IgD-negative memory B cell (primary cell): ENCODE measurements around the gene SIDT2. TPM values are rescaled to one million over a fixed set of nuclear protein-coding genes. Genes with fewer than 3 reads are reported as not detected.

ENCODE experiments used
- H3K27ac Mint-ChIP-seq, 3 donors: one replicate each; pipeline ENCODE4 v1.8.0; 2020 to 2022; ENCODE audit warnings: mild to moderate bottlenecking in 3 of 3, mixed read lengths in 3 of 3, moderate library complexity in 1 of 3
- H3K27me3 Mint-ChIP-seq: one replicate; pipeline ENCODE4 v1.8.0; 2021; ENCODE audit warnings: mixed read lengths
- H3K36me3 Mint-ChIP-seq: one replicate; pipeline ENCODE4 v1.8.0; 2020; ENCODE audit warnings: mild to moderate bottlenecking, mixed read lengths
- H3K4me1 Mint-ChIP-seq, 3 donors: one replicate each; pipeline ENCODE4 v1.8.0; 2020 to 2022; ENCODE audit warnings: mixed read lengths in 3 of 3, mild to moderate bottlenecking in 1 of 3
- H3K4me3 Mint-ChIP-seq, 4 donors: one replicate each; pipeline ENCODE4 v1.8.0; 2020 to 2022; ENCODE audit warnings: mild to moderate bottlenecking in 4 of 4, mixed read lengths in 4 of 4, moderate library complexity in 3 of 4
- H3K9me3 Mint-ChIP-seq, 3 donors: one replicate each; pipeline ENCODE4 v1.8.0; 2020 to 2021; ENCODE audit warnings: mixed read lengths in 3 of 3, mild to moderate bottlenecking in 1 of 3
- polyA plus RNA-seq: library from polyadenylated mRNA; unstranded; fragments of 300-500 nt; fragmentation: Illumina TruSeq; gene quantifications from one replicate; pipeline ENCODE4 v1.2.3, GENCODE V29; 2021

SIDT2 gene
- polyA plus RNA-seq, 1 donor from 2014 or later = 61.0 TPM

DNA sequence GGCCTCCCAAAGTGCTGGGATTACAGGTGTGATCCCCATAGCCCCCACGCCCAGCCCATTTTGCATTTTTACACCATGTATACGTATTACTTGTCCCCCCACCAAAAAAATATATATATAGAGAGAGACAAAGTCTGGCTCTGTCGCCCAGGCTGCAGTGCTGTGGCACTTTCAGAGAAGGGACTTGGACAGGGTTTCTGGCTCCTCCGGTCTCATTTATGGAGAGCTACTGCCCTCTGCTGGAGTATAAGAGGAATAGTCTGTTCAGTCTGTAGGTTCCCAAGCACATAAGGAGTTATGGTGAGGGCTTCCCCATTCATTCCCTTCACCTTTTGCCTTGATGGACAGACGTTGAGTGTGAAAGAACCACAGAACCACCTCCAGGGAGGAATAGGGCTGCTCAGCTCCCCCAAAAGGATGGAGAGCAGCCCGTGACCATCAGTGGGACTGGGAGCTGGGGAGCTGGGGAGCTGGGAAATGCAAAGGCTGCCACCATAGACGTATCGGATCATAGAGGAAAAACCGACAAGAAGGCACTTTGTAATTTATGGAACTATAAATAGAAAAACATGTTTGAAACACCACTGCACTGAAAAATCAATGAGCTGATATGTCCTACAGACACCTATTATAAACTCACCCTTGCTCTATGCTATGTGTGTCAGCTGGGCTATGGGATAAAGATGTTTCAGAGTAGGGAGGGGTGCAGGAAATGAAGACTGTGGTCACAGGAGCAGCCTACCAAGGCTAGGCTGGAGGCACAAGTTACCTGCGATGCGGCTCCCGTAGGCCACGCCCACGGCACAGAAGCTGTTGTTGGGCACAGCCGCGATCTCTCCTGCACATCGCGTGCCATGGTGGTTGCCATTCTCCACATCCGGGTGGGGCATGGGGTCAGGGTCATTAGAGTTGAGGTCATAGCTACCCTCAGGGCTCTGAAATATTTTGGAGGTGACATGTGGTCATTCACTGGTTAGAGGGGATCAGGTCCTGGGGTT is 48.1 kb downstream of the SIDT2 start:
- no peaks in the 10 kb centered on the region for H3K9me3 Mint-ChIP-seq
- H3K4me3 Mint-ChIP-seq = peak overlapping the region in 3 of 4 donors; percentile 59 to 80 (median 61)
- H3K27ac Mint-ChIP-seq = peak overlapping the region; percentile 46 to 71 (median 57)
- peaks cover 20 to 30% (median 24%) of the 10 kb centered on the region in 3 donors for H3K4me1 Mint-ChIP-seq
- peaks cover 3% of the 10 kb centered on the region for H3K36me3 Mint-ChIP-seq
- H3K27me3 Mint-ChIP-seq = no peaks in the 10 kb centered on the region

DNA sequence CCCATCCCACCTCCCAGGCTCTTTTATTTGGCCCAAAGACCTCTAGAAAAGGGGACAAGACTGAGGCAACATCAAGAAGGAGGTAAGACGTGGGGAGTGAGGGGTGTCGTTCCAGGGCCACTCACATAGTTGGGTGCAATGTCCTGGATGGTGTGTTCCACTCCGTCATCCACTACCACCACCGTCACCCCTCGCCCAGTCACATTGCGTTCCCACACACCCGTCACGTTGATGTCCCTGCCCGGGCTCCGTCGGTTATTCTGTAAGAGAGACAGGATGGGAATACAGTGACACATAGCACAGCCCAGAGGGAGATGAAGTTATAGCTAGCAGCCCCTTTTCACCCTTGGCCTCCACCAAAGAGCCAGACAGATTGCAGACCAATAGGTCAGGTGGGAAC is 49.5 kb downstream of the SIDT2 start:
- no peaks in the 10 kb centered on the region for H3K27me3 Mint-ChIP-seq
- H3K27ac Mint-ChIP-seq = peak overlapping the region in 1 of 3 donors; percentile 78
- peak overlapping the region in 2 of 4 donors; percentile 27 to 86 for H3K4me3 Mint-ChIP-seq
- H3K4me1 Mint-ChIP-seq = peaks cover 21 to 30% (median 24%) of the 10 kb centered on the region in 3 donors
- peaks cover 3% of the 10 kb centered on the region for H3K36me3 Mint-ChIP-seq
- no peaks in the 10 kb centered on the region for H3K9me3 Mint-ChIP-seq

DNA sequence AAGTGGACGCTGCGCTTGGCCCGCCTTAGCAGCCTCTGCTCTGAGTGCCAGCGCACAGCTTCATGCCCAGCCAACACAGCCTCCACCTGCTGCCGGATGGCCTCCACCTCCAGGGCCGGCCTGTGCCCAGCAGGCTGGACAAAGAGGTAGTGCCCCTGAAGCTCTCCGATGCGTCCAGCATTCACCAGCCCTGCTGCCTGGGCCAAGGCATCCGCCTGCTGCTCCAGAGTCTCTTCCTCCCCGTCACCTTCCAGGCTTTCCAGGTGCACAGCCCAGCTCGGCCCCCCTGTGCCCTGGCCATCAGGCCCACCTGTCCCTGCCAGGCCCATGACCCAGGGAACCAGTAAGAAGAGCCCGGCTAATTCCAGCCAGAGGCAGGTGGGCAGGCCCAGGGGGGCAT is 50.9 kb downstream of the SIDT2 start:
- H3K9me3 Mint-ChIP-seq = no peaks in the 10 kb centered on the region
- peaks cover 3% of the 10 kb centered on the region for H3K36me3 Mint-ChIP-seq
- H3K4me1 Mint-ChIP-seq = peaks cover 27 to 41% (median 34%) of the 10 kb centered on the region in 3 donors
- peak overlapping the region in 1 of 3 donors; percentile 96 for H3K27ac Mint-ChIP-seq
- peak overlapping the region; percentile 59 to 100 (median 96) for H3K4me3 Mint-ChIP-seq
- no peaks in the 10 kb centered on the region for H3K27me3 Mint-ChIP-seq

DNA sequence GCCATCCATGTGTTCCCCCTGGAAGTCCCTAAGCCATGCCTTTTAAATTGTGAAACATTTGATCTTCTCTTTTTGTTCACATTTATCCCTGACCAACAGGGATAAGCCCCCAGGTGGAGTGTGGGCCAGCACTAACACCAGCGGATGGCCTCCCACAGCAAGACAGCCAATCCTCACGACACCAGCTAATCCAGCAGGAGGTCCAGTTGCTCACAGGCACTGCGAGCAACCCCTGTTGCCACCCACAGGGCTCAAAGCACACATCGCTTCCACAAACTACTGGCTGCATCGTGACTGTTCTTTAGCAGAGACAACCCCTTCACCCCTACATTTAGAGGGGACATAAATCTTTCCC is 51.4 kb downstream of the SIDT2 start:
- Mint-ChIP-seq H3K4me3 (peak overlapping the region; percentile 91 to 100 (median 100)), H3K27me3 (no peaks in the 10 kb centered on the region), H3K4me1 (peaks cover 27 to 41% (median 37%) of the 10 kb centered on the region in 3 donors), H3K9me3 (no peaks in the 10 kb centered on the region), H3K36me3 (peaks cover 3% of the 10 kb centered on the region), H3K27ac (peak overlapping the region; percentile 92 to 97 (median 96))

DNA sequence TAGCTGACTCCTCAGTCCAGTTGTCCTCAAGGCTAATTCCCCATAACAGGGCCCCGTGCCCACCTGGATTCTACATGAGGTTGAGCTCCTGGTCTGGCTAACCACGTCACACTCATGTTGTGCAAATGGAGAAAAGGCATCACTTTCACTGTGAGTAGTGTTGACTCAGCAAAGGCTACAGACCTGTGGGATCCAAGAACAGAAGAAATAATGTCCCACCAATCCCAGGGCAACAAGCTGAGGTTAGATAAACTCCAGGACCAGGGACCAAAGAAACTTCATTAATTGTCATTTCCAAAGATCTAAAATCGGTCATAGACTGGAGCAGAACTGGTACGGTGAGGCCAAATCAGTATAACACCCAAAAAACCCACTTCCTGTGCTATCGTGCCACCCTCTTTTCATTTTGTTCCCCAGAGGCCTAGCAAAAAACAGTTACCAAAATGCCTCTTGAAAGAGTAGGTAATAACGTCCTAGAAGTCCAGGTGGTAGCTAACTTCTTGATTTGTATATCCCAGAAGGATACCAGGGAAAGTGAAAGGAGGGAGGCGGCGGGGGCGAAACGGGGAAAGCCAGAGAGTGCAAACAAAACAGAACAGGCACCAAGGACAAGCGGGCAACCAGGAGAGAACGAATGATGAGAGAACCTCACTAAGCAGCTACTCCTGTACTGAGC is 51.9 kb downstream of the SIDT2 start:
- Mint-ChIP-seq H3K27me3 (no peaks in the 10 kb centered on the region), H3K9me3 (no peaks in the 10 kb centered on the region), H3K4me1 (peaks cover 27 to 41% (median 37%) of the 10 kb centered on the region in 3 donors), H3K36me3 (peaks cover 3% of the 10 kb centered on the region), H3K4me3 (peak overlapping the region; percentile 91 to 100 (median 100)), H3K27ac (peak overlapping the region; percentile 92 to 97 (median 96))

DNA sequence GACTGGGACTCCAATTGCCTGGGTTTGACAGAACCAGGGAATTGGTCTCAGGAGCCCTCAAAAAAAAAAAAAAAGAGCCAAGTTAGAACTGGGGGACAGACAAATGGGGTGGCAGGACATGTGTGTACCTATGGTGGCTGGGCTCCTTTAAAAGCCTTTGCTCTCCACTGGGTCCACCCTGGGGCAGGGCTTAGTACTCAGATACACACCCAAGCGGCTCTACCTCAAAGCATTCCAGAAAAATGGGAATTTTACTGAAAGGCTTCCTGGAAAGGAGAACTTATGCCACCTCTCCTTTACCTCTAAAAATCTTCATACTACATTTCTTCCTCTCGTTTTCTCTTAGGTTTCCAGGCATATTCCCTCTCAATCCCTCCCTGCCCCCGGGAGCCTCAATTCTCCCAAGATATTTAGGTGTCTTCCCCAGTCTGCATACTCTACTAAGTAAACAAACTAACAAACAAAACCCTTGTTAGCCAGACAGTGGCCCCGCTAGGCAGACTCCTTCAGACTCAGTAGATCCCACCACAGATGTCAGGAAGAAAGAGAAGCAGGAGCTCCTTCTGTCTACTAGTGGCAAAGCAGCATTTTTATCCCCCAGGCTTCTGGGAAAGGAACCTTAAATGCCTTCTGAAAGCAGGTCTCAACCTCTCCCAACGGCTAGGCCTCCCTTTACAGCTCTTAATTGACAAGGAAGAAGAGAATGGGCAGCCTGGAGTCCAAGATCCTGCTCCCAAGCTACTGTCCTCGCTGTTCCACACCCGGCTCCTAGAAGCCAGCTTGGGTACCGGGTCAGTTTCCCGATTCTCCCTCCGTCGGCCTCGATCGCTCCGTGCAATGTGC is 52.7 kb downstream of the SIDT2 start:
- H3K36me3 Mint-ChIP-seq = peaks cover 3% of the 10 kb centered on the region
- H3K4me1 Mint-ChIP-seq = peaks cover 27 to 41% (median 37%) of the 10 kb centered on the region in 3 donors
- peak overlapping the region; percentile 91 to 100 (median 100) for H3K4me3 Mint-ChIP-seq
- H3K9me3 Mint-ChIP-seq = no peaks in the 10 kb centered on the region
- H3K27me3 Mint-ChIP-seq = no peaks in the 10 kb centered on the region
- peak overlapping the region; percentile 92 to 97 (median 96) for H3K27ac Mint-ChIP-seq

DNA sequence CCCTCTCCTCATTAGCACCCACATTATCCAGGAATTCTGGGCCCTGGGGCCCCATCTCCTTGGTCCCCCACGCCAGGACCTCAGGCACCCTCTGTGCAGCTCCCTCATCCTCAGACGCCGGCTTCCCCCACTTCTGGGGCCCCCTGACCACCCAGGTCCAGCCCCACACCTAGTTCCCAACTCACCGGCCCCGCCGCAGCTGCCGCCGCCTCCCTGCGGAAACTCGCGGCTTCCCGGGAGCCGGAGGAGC is 53.2 kb downstream of the SIDT2 start, which contains the start of gene PCSK7:
TSS of gene PCSK7 (minus strand) at position 232 of the 250 bp plus-strand sequence. CDS start 2,229 bp downstream, outside the sequence.
- Mint-ChIP-seq H3K36me3 (peaks cover under 1% of the 10 kb centered on the region), H3K4me1 (peaks cover 22 to 37% (median 31%) of the 10 kb centered on the region in 3 donors), H3K27me3 (no peaks in the 10 kb centered on the region)

DNA sequence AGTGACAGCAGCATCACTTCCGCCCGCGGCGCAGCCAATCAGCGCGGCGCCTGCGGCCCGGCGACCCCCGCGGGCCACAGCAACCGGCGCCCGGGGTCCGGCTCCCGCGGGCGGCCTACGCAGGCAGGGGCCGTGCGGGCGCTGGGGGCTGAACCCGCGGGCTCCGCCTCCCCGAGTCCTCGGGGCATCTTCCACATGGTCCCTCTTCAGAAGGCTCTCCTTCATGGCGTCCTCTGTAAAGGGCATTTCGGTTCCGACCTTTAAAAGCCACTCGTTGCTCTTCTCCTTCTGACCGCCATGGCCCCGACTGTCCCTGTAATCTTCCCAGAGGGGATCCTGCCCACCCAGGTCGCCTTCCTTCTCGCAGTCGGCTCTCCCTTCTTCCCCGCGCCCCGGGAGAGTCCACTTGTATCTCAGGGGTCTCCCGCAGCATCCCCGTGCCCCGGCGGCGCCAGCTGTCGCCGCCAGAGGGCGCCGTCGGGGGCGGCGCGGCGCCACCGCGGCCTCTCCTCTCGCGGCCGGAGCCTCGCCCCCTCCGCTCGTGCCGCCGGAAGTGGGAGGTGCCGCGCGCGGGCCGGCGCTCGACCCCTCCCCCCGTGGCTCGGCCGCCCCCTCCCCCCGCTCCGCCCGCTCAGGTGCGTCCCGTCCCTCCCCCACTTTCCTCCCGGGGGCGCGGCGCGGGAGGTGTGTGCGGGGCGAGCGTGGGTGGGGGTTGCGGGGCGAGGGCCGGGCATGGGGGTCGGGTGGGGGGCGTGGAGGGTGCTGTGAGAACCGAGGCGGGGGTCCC is 53.7 kb downstream of the SIDT2 start, which contains the start of gene RNF214:
TSS of gene RNF214 (plus strand) at position 580 of the 787 bp plus-strand sequence. CDS start 1,602 bp downstream, outside the sequence.
- Mint-ChIP-seq H3K9me3 (no peaks in the 10 kb centered on the region), H3K27me3 (no peaks in the 10 kb centered on the region), H3K27ac (peak within 1 kb of the TSS; percentile 93 to 99 (median 97)), H3K4me1 (peaks cover 21 to 36% (median 31%) of the 10 kb centered on the region in 3 donors), H3K36me3 (no peaks in the 10 kb centered on the region), H3K4me3 (peak within 1 kb of the TSS; percentile 91 to 100 (median 100))

More for the DNA sequence above, 53.2 kb downstream of the SIDT2 start, which contains the start of gene PCSK7:
- H3K4me3 Mint-ChIP-seq = peak within 1 kb of the TSS; percentile 91 to 100 (median 100)
- no peaks in the 10 kb centered on the region for H3K9me3 Mint-ChIP-seq
- peak within 1 kb of the TSS; percentile 93 to 99 (median 97) for H3K27ac Mint-ChIP-seq

DNA sequence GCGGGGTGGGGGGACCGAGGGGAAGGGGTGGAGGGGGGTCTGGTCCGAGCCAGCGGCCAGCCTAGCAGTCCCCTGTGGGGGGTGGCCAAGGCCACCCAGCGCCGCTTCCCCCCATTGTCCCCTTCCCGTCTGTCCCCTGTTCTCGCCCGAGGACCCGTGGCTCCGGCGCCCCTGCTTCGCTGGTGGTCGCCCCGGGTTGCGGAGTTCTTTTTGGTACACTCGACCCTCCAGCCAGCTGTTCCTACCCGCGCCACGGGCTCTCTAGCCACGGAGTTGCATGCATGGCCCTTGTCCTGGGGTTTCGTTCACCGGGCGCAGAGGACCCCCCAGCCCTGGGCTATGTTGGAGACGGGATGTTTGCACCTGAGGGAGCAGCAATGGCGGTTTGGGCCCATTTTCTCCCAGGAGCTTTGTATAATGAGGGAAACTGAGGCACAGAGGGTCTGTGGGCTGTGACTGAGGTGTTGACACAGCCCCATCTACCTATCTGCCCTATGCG is 54.4 kb downstream of the SIDT2 start:
- H3K36me3 Mint-ChIP-seq = no peaks in the 10 kb centered on the region
- peaks cover 21 to 36% (median 31%) of the 10 kb centered on the region in 3 donors for H3K4me1 Mint-ChIP-seq
- H3K4me3 Mint-ChIP-seq = peak overlapping the region; percentile 83 to 93 (median 90)
- H3K27me3 Mint-ChIP-seq = no peaks in the 10 kb centered on the region
- no peaks in the 10 kb centered on the region for H3K9me3 Mint-ChIP-seq
- H3K27ac Mint-ChIP-seq = peak overlapping the region; percentile 63 to 93 (median 92)

DNA sequence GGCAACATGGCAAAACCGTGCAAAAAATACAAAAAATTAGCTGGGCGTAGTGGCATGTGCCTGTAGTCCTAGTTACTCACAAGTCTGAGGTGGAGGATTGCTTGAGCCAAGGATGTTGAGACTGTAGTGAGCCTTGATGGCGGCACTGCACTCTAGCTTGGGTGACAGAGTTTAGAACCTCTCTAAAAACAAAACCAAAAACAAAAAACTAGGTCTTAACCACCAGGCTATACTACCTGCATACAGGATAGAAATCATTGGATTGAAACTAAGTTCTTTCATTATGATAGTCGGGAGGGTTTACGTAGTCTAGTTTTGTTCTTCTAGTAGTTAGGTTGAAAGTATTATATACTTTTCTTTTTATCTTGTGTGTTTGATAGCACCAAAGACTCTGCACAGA is 59.7 kb downstream of the SIDT2 start:
- H3K27ac Mint-ChIP-seq = no peak overlapping the region
- no peaks in the 10 kb centered on the region for H3K9me3 Mint-ChIP-seq
- H3K27me3 Mint-ChIP-seq = no peaks in the 10 kb centered on the region
- no peaks in the 10 kb centered on the region for H3K36me3 Mint-ChIP-seq
- no peak overlapping the region for H3K4me3 Mint-ChIP-seq
- H3K4me1 Mint-ChIP-seq = peaks cover 3 to 14% (median 10%) of the 10 kb centered on the region in 3 donors

DNA sequence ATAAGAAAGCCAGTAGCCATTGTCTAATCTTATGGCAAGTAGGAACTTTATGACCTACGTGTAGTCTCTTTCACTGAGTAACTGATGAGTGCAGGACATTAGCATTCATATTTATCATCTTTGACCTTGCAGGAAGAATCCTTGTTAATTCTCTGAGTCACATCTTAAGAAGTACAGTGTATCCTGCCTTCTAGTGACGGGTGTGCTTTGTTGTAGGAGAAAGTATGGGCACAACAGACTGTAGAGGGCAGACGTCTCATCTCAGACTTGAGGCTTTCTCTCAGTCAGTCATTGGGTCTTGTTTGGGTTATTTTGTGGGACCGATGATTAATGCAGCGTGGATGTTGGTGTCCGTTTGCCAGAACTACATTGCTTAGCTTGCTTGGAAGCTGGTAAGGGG is 60.8 kb downstream of the SIDT2 start:
- Mint-ChIP-seq H3K27me3 (no peaks in the 10 kb centered on the region), H3K4me3 (peak overlapping the region in 1 of 4 donors; percentile 57), H3K4me1 (peaks cover 0 to 3% (median 1%) of the 10 kb centered on the region in 3 donors), H3K27ac (no peak overlapping the region), H3K9me3 (no peaks in the 10 kb centered on the region), H3K36me3 (peaks cover under 1% of the 10 kb centered on the region)
